ENCODE results near the gene MRPS26.

- TF ChIP-seq CTCF (IDR thresholded peaks at IDR 0.05) (no peak), POLR2A (IDR thresholded peaks at IDR 0.05) (no peak)
These were observed 47.1 kb upstream of the MRPS26 start for GRCh38 chr20:2998728-2999127.
